Kidney (tissue), 14 donors: ENCODE data around the gene SMIM35. TPM values are rescaled to one million over a fixed set of nuclear protein-coding genes. Genes with fewer than 3 reads are reported as not detected.

Source experiments
- DNase-seq, 5 donors: peaks; one replicate each; pipeline ENCODE4 v3.0.0-alpha.2; 2013 to 2020
- FAIRE-seq: peaks from 2 replicates; lab custom pipeline; 2012; peaks lifted over from hg19 to GRCh38; lab: Jason Lieb, UNC
- H3K27ac ChIP-seq, 2 donors: one replicate each; pipeline ENCODE4 v1.7.0; 2013; ENCODE audit warnings: low read depth in 2 of 2, low read length in 2 of 2, inconsistent platforms in 1 of 2
- H3K27me3 ChIP-seq: one replicate; pipeline ENCODE4 v1.7.1; 2013; ENCODE audit warnings: low read length, inconsistent platforms; ENCODE audit not compliant: control insufficient read depth, insufficient read depth
- H3K36me3 ChIP-seq, 3 donors: one replicate each; pipeline versions ENCODE4 v1.7.0 to v1.7.1; 2013; ENCODE audit warnings: low read length in 3 of 3, control low read depth in 1 of 3, inconsistent platforms in 1 of 3; ENCODE audit not compliant: insufficient read depth in 3 of 3, control insufficient read depth in 2 of 3
- H3K4me1 ChIP-seq, 3 donors: one replicate each; pipeline versions ENCODE4 v1.7.0 to v1.7.1; 2013; ENCODE audit warnings: low read length in 3 of 3, inconsistent platforms in 1 of 3, low read depth in 1 of 3; ENCODE audit not compliant: control insufficient read depth in 2 of 3, insufficient read depth in 2 of 3
- H3K4me3 ChIP-seq, 3 donors: one replicate each; pipeline versions ENCODE4 v1.7.0 to v1.8.1; 2013; ENCODE audit warnings: low read length in 3 of 3, control low read depth in 1 of 3, inconsistent platforms in 1 of 3
- H3K9ac ChIP-seq, 3 donors: one replicate each; pipeline versions ENCODE4 v1.7.0 to v1.7.1; 2013; ENCODE audit warnings: low read length in 3 of 3, control low read depth in 1 of 3, inconsistent platforms in 1 of 3
- H3K9me3 ChIP-seq, 3 donors: one replicate each; pipeline versions ENCODE4 v1.7.0 to v1.7.1; 2013; ENCODE audit warnings: low read length in 3 of 3, control low read depth in 1 of 3, inconsistent platforms in 1 of 3; ENCODE audit not compliant: control insufficient read depth in 2 of 3, insufficient read depth in 1 of 3
- intact Hi-C: fragments of 100-400 bp; cut with DNase I; formaldehyde crosslinking; loops from one replicate; pipeline ENCODE4 v1.11.1; 2022
- polyA plus RNA-seq: library from polyadenylated mRNA; stranded (reverse); fragments of 350-450 nt; fragmentation: Illumina TruSeq; extraction: RNeasy Lipid Tissue Mini Kit (QIAGEN cat#74804); gene quantifications from one replicate; pipeline ENCODE4 v1.2.3, GENCODE V29; 2014; ENCODE audit warnings: low read depth, low replicate concordance; ENCODE audit not compliant: insufficient read depth
- total RNA-seq: library from RNA; stranded (reverse); fragmentation: NEBNext Ultra II Directional; extraction: Animal tissue kit (Norgen Biotek cat#: 25700); gene quantifications from one replicate; pipeline ENCODE4 v1.2.1, GENCODE V29; 2021
- TF ChIP-seq, protein P1 (sequence below): IDR thresholded peaks from 3 replicates; pipeline ENCODE4 v1.5.1; 2012; ENCODE audit warnings: mild to moderate bottlenecking, moderate library complexity, borderline replicate concordance; ENCODE audit not compliant: insufficient read depth; ENCODE audit errors: extremely low read depth
- donor health status: control.
- donor health status: control.
- donor health status: control.
- donor health status: control.
- donor health status: control.
- donor health status: DM: yes; HTN: yes; CAD: no.
- donor health status: Normal renal cell carcinoma (clear cell type).

The SMIM35 gene
- total and polyA plus RNA-seq, 2 donors from 2014 or later = 0.80 TPM; not detected in 1

DNA sequence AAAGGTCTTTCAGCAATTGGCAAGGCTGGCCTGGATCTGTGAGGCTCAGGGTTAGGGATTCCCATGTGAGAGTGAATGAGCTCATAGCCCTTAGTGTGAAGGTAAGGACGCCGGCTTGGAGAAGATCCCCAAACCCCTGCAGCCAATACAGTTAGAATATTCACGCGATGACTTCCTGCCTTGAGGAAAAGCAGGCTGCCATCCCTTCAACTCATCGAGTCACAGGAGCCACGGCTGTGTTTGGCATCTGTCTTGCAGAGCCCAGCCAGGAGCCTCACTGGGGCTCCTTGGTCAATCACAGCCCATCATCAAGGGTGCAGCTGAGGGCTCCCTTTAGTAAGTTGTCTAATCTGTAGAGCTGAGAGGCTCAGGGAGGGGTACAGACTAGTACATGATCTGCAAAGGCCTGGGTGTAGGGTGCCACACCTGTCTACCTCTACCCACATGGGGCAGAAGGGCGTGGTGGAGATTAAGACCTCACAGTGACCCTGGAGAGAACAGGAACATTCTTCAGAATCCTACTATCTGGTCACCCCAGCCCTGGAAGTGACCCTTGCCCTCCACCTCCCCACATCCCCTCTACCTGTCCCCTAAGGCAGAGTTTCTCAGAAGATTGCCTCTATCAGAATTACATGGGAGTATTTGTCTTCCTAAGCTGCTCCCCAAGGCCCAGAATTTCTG is 82.1 kb downstream of the SMIM35 start:
- no peak for DNase-seq
- Histone ChIP-seq H3K9me3 (peaks cover 0 to 3% (median 0%) of the 10 kb centered on the region in 3 donors), H3K4me1 (no peaks in the 10 kb centered on the region), H3K27ac (no peak overlapping the region), H3K4me3 (no peak overlapping the region), H3K27me3 (no peaks in the 10 kb centered on the region), H3K9ac (no peak overlapping the region), H3K36me3 (no peaks in the 10 kb centered on the region)
- TF ChIP-seq, protein P1, sequence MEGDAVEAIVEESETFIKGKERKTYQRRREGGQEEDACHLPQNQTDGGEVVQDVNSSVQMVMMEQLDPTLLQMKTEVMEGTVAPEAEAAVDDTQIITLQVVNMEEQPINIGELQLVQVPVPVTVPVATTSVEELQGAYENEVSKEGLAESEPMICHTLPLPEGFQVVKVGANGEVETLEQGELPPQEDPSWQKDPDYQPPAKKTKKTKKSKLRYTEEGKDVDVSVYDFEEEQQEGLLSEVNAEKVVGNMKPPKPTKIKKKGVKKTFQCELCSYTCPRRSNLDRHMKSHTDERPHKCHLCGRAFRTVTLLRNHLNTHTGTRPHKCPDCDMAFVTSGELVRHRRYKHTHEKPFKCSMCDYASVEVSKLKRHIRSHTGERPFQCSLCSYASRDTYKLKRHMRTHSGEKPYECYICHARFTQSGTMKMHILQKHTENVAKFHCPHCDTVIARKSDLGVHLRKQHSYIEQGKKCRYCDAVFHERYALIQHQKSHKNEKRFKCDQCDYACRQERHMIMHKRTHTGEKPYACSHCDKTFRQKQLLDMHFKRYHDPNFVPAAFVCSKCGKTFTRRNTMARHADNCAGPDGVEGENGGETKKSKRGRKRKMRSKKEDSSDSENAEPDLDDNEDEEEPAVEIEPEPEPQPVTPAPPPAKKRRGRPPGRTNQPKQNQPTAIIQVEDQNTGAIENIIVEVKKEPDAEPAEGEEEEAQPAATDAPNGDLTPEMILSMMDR = no peak
- intact Hi-C loops = no loop called here
- FAIRE-seq = no peak

DNA sequence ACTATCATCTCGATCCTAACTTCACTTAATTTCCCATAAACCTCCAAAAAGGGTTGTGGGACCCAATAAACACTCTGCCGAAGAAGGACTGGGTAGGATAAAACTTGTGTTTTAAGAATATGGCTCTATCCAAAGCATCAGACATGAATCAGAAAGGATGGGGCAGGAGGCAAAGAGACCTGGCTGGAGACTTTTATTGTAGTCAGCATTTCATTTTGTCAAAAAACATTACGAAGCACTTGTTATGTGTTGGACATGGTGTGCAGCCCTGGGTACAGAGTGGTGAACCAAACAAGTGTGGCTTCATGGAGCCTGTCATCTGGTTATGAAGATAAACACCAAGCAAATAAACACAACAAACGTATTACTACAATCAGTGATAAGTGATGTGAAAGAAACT is 83.3 kb downstream of the SMIM35 start:
- Histone ChIP-seq H3K27me3 (no peaks in the 10 kb centered on the region), H3K9ac (no peak overlapping the region), H3K4me3 (no peak overlapping the region), H3K36me3 (no peaks in the 10 kb centered on the region), H3K4me1 (no peaks in the 10 kb centered on the region), H3K9me3 (peaks cover 0 to 3% (median 0%) of the 10 kb centered on the region in 3 donors), H3K27ac (peak overlapping the region in 1 of 2 donors; percentile 29)
- intact Hi-C loops = no loop called here
- FAIRE-seq (no peak), DNase-seq (no peak)
- TF ChIP-seq, protein P1 = no peak

- H3K4me3 ChIP-seq = no peak overlapping the region
- H3K9me3 ChIP-seq = peaks cover 0 to 3% (median 0%) of the 10 kb centered on the region in 3 donors
- intact Hi-C loops = no loop called here
- no peaks in the 10 kb centered on the region for H3K4me1 ChIP-seq
- peak in 3 of 5 donors; percentile 48 to 93 (median 56) for DNase-seq
- H3K36me3 ChIP-seq = no peaks in the 10 kb centered on the region
- H3K9ac ChIP-seq = no peak overlapping the region
- H3K27me3 ChIP-seq = no peaks in the 10 kb centered on the region
- FAIRE-seq = no peak
- TF ChIP-seq, protein P1 = no peak
- peak overlapping the region; percentile 34 to 78 for H3K27ac ChIP-seq
Observed at GRCh38 chr11:118002541-118003423, 84.0 kb downstream of the SMIM35 start.
